ENCODE data around the gene ADGRB2.

DNA sequence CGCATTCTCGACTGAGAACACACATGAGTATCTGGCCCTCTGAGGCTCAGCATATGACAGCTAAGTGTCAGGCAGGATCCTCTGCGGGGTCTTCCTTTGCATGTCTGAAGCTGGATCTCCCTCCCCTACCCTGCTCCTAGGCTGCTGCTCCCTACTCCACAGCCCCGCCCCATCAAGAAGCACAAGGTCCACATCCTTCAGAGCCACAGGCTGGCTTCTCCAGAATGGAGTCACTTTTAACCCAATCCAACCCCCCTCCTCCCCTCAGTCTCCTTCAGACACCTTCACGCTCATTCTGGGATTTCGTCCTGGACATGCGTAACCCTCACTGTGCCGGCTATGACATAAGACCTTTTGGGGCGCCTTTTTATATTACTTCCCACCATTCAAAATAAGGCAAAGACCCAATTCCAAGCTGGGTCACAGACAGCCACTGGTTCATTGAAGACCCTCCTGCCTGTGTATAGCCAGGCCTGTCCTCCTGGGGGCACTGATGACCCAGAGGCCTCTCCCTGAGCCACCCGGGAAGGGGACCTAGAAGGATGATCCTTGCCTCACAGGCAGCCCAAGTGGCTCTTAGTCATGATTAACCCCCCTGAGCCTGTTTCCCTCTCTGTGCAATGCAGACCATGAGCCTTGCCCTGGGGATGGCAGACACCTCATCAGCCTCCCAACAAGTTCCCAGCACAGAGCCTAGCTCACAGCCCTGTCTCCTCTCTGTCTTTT, 4.7 kb downstream of the ADGRB2 start:
- TF ChIP-seq, protein P1, sequence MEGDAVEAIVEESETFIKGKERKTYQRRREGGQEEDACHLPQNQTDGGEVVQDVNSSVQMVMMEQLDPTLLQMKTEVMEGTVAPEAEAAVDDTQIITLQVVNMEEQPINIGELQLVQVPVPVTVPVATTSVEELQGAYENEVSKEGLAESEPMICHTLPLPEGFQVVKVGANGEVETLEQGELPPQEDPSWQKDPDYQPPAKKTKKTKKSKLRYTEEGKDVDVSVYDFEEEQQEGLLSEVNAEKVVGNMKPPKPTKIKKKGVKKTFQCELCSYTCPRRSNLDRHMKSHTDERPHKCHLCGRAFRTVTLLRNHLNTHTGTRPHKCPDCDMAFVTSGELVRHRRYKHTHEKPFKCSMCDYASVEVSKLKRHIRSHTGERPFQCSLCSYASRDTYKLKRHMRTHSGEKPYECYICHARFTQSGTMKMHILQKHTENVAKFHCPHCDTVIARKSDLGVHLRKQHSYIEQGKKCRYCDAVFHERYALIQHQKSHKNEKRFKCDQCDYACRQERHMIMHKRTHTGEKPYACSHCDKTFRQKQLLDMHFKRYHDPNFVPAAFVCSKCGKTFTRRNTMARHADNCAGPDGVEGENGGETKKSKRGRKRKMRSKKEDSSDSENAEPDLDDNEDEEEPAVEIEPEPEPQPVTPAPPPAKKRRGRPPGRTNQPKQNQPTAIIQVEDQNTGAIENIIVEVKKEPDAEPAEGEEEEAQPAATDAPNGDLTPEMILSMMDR (IDR thresholded peaks at IDR 0.05), result no peak
- no peak for TF ChIP-seq POLR2A (IDR thresholded peaks at IDR 0.05)
